Measurements from ENCODE around the gene PPP3CB.
"Not testable (repeated sequence)": the region's sequence is repeated elsewhere in the genome, so short reads cannot be mapped to it uniquely, and the experiment has no call there.

Gene PPP3CB

GRCh38 chr10:73413528-73414229 is 82.1 kb downstream of the PPP3CB start, which contains the start of gene ANXA7:
Gene ANXA7, minus strand, starts transcription at chr10:73414058. Its CDS starts 13,202 bp downstream, at chr10:73400856.
- DNase-seq: peak; percentile 72

GRCh38 chr10:73413108-73413527 is 82.7 kb downstream of the PPP3CB start:
- DNase-seq: peak; percentile 27

GRCh38 chr10:73410897-73411296 is 84.9 kb downstream of the PPP3CB start:
- no peak for DNase-seq

GRCh38 chr10:73408978-73409521 is 86.8 kb downstream of the PPP3CB start:
- DNase-seq: no peak

- no peak for DNase-seq
Measured at GRCh38 chr10:73408061-73408460, 87.8 kb downstream of the PPP3CB start.

GRCh38 chr10:73407495-73407894 is 88.3 kb downstream of the PPP3CB start:
- DNase-seq: no peak

GRCh38 chr10:73406846-73407245 is 89.0 kb downstream of the PPP3CB start:
- no peak for DNase-seq

- DNase-seq: no peak
Measured at GRCh38 chr10:73405556-73405955, 90.3 kb downstream of the PPP3CB start.

GRCh38 chr10:73404690-73405089 is 91.1 kb downstream of the PPP3CB start:
- no peak for DNase-seq

- no peak for DNase-seq
Measured at GRCh38 chr10:73401636-73402035, 94.2 kb downstream of the PPP3CB start.

GRCh38 chr10:73399063-73399462 is 96.8 kb downstream of the PPP3CB start:
- DNase-seq: no peak

- DNase-seq: no peak
Measured at GRCh38 chr10:73398024-73398423, 97.8 kb downstream of the PPP3CB start.

- not testable (repeated sequence) for DNase-seq
Measured at GRCh38 chr10:73394325-73394724, 101.5 kb downstream of the PPP3CB start.

GRCh38 chr10:73388228-73388627 is 107.6 kb downstream of the PPP3CB start:
- DNase-seq: no peak

- no peak for DNase-seq
Measured at GRCh38 chr10:73386583-73386982, 109.2 kb downstream of the PPP3CB start.
